Measurements from ENCODE around the gene HNRNPC.
"Not testable (repeated sequence)": the region's sequence is repeated elsewhere in the genome, so short reads cannot be mapped to it uniquely, and the experiment has no call there.

Gene HNRNPC

DNA sequence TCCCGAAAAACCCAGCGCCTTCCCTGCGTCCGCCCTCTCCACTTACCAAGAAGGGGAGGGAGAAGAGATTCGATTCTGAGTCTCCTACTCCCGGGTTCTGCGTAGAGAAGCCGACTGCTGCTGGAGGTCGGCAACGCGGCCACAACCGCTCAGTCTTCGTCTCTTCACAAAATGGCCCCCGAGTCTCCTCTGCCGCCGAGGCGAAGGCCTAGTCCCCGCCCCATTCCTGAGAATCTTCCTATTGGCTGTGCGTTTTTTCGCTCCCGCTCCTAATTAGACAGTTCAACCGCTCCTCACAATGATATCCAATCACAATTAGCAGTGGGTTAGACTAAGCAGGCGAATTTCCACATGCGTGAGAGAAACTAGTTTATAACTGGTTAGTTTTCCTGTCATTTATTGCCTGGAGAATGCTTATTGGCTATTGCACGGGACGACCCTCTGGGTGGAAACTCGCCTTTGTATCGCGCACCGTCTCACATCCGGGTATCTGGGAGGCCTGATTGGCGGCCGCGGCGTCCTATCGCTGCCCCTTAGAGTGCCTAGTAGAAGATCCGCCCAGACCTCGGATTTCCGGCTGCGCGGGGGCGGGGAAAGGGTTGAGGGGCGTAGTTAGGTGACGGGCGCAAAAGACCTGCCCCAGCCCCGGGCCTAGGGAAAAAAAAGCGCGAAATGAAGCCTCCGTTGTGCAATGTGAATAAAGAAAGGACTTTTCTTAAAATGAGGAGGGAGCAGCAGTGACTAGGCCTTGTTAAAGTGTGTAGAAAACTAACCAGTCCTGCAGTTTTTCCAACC, at the start of gene HNRNPC:
HNRNPC (minus strand) TSS at position 191 of the 795 bp plus-strand sequence. CDS start 35,249 bp downstream, outside the sequence.
- DNase-seq (ENCODE audit: low read depth in 2 of 2): peak; percentile 100

DNA sequence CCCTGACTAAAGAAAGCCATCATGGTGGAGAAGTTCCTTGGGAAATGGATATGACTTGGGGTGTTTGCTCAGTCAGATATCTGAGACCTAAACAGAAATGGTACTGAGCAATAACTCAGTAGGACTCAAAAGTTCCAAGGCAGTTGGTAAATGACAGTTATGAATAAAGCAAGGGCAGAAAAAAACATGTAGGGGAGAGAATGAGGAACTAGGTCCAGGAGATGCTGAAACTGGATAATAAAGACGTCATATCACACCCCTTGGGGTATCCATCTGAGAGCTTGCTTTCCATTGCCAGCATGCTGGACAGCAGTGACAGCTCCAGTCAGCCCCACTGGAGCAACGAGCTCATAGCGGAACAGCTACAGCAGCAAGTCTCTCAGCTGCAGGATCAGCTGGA, 48.2 kb upstream of the HNRNPC start:
- DNase-seq (ENCODE audit: low read depth in 2 of 2): no peak

DNA sequence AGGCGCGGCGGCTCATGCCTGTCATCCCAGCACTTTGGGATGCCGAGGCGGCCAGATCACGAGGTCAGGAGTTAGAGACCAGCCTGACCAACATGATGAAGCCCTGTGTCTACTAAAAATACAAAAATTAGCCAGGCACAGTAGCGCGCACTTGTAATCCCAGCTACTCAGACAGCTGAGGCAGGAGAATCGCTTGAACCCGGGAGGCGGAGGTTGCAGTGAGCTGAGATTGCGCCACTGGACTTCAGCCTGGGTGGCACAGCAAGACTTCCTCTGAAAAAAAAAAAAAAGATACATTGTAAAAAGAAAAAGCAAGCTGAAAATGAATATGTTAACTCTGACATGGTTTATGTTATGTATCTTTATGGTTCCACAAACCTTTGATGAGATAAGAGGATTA, 44.3 kb upstream of the HNRNPC start:
- DNase-seq (ENCODE audit: low read depth in 2 of 2): no peak

DNA sequence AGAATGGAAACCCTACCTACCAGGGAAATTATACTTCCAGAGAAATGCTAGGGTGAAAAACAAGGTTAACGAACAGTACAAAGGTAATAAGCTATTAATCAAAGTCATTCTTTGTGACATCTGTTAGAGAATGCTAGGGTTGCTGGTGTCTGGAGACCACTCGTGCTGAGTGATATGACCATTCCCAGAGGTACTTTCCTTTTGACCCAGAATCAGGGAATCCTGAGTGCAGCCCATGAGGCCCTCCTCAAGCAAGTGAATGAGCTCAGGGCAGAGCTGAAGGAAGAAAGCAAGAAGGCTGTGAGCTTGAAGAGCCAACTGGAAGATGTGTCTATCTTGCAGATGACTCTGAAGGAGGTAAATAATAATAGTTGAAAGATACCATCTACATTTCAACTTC, 42.4 kb upstream of the HNRNPC start:
- DNase-seq (ENCODE audit: low read depth in 2 of 2): no peak

DNA sequence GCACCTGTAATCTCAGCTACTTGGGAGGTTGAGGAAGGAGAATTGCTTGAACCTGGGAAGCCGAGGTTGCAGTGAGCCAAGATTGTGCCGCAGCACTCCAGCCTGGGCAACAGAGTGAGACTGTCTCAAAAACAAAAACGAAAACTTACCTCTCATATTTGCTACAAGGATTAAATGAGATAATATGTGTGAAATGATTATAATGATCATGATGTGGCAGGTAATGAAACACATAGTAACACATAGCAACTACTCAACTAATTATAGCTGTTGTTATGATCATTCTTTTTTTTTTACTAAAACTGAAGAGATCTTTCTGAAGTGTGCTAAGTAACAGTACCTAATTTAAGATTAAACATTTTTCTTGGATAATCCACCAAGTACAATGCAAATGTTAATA, 40.7 kb upstream of the HNRNPC start:
- DNase-seq (ENCODE audit: low read depth in 2 of 2): no peak

DNA sequence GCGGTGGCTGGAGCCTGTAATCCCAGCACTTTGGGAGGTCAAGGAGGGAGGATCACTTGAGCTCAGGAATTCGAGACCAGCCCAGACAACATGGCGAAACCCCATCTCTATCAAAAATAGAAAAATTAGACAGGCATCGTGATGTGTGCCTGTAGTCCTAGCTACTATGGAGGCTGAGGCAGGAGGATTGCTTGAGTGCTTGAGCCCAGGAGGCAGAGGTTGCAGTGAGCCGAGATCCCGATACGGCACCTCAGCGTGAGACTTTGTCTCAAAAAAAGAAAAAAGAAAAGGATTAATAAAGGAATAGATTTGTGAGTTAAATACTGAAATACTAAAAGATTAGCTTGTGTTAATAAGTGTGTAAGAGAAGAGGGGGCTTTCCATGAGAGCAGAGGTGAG, 40.0 kb upstream of the HNRNPC start:
- no peak for DNase-seq (ENCODE audit: low read depth in 2 of 2)

DNA sequence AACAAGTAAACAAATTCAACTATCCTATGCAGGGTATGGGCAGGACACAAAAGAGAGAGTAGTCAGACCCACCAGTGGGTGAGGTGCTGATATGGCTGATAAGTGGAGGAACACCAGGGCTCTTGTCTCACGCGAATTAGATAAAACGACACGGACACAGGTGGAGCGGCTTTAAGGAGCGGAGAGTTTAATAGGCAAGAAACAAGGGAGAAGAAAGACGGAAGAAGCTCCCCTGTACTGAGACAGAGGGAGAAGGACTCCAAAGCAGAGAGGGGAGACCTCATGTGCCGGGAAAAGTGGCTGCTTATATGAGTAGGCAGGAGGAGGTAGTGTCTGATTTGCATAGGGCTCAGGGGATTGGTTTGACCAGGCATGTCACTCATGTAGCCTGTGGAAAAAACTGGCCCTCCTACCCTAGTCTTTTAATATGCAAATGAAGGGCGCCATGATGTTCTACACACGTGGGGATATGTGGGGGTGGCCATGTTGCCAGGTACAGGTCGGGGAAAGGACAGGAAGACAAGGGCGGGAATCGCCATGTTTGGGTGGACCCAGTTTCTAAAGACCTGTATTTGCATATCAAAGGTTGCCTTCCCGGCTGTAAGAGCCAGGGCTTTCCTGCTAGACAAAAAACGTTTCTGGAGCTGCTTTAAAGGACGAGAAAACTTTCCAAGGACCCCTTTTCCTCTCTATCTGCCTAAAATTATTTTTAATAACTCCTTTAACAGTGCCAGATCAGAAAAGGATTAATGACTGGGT, 39.4 kb upstream of the HNRNPC start:
- DNase-seq (ENCODE audit: low read depth in 2 of 2): peak; percentile 76 to 79

DNA sequence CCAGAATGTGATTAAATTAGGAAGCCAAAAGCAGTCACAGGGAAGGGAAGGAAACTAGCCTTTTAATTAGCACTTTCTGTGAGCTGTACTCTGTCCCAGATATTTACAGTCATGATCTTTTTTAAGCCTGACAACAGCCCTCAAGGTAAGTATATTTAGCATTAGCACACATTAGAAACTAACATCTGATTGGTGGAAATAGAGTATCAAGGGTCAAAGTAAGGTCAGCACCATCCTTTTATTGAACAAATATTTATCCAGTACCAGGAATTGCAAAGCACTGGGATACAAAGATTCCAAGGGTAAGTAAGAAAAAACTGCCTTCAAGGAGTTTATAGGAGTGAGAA, 38.9 kb upstream of the HNRNPC start:
- DNase-seq (ENCODE audit: low read depth in 2 of 2): no peak

DNA sequence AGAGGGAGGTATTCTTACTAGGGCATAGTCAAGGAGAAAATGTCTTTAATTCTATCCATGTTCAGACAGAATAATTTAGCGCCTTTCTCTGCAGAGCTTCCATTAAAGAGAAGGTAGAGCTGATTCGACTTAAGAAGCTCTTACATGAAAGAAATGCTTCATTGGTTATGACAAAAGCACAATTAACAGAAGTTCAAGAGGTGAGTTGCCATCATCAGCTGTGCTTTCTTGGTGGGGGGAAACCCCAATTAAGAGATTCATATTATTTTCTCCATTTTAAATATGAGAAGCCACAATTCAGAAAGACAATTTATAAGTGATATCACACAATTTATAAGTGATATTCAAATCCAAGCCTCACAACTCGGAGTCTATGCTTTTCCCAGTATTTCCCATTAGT, 38.4 kb upstream of the HNRNPC start:
- DNase-seq (ENCODE audit: low read depth in 2 of 2): no peak

DNA sequence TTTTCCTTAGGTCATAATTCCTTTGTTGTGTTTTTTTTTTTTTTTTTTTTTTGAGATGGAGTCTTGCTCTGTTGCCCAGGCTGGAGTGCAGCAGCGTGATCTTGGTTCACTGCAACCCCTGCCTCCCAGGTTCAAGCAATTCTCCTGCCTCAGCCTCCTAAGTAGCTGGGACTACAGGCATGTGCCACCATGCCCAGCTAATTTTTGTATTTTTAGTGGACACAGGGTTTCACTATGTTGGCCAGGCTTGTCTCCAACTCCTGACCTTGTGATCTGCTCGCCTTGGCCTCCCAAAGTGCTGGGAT, 33.5 kb upstream of the HNRNPC start:
- not testable (repeated sequence) for DNase-seq (ENCODE audit: low read depth in 2 of 2)

DNA sequence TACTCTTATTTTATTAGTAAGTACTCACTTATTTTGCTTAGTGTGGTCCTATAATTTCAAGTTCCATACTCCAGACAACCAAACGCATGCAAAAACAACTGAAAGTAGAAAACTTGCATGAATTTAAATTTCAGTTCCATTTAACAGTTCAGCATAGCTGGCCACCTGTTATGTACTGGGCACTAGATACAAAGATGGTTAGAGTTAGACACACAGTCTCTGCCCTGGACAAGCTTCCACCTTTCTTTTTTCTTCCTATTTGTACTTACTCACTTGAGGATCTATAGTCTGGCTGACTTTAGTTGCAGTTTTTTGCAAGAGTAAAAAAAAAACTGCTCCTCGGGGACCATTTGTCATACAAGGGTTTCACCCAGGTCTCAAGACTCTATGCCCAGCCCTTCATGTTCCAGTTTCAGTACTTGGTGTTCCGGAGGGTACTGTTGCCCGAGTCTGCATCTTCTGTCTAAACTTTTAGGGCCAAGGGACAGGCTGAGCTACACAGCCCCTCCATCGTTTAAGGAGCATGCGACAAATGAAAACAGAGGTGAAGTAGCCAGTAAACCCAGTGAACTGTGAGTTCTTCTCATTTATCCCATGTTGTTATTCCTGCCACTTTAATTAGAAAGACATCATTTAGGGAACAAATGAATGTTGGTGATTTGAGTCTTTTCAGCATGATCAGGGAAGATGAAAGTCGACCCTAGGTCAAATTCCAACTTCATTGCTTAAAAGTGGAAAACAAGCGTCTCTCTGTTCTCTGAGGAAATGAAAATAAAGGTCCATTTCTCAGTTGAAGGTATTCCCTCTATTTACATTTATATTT, 33.0 kb upstream of the HNRNPC start:
- DNase-seq (ENCODE audit: low read depth in 2 of 2): no peak

DNA sequence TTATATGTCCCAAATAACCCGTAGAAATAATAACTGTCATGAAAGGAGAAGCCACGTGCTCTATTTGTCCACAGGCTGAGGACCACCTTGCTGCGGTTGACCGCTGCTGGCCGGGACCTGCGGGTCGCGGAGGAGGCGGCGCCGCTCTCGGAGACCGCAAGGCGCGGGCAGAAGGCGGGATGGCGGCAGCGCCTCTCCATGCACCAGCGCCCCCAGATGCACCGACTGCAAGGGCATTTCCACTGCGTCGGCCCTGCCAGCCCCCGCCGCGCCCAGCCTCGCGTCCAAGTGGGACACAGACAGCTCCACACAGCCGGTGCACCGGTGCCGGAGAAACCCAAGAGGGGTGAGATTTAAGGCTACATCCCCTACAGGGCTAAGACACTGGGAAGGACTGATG, 31.6 kb upstream of the HNRNPC start:
- DNase-seq (ENCODE audit: low read depth in 2 of 2): no peak

DNA sequence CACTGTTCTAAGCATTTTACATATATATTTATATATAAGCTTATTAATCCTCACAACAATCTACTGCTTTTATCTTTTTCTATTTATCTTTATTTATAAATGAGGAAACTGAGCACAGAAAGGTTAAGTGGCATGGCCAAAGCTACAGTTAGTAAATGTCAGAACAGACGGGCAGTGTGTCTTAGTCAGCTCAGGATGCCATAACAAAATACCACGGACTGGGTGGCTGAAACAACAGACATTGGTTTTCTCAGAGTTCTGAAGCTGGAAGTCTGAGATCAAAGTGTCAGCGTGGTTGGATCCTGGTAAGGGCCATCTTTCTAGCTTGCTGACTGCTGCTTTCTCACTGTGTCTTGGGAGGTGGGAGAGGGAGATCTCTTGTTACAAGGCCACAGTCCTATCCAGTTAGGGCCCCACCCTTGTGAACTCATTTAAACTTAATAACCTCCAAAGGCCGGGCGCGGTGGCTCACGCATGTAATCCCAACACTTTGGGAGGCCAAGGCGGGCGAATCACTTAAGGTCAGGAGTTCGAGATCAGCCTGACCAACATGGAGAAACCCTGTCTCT, 30.4 kb upstream of the HNRNPC start:
- no peak for DNase-seq (ENCODE audit: low read depth in 2 of 2)

DNA sequence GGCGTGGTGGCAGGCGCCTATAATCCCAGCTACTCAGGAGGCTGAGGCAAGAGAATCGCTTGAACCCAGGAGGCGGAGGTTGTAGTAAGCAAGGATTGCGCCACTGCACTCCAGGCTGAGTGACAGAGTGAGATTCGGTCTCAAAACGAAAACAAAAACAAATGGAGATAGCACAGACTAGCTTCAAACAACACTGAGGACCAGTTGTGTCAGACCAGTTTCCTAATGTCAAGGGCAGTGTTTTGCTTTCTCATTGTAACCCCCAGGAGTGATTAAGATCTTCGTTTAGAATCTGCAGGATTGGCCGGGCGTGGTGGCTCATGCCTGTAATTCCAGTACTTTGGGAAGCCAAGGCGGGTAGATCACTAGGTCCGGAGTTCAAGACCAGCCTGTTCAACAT, 29.1 kb upstream of the HNRNPC start:
- no peak for DNase-seq (ENCODE audit: low read depth in 2 of 2)

DNA sequence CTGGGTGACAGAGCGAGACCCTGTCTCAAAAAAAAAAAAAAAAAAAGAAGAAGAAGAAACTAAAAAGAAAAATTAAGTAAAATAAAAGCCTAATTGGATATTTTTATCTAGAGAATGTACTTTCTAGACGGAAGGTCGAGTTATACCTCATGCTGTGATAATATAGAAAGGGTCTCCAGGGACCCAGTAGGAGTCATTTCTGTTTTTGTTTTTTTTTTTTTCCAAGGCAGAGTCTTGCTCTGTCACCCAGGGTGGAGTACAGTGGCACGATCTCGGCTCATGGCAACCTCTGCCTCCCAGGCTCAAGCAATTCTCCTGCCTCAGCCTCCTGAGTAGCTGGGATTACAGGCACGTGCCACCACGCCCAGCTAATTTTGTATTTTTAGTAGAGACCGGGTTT, 24.8 kb upstream of the HNRNPC start:
- DNase-seq (ENCODE audit: low read depth in 2 of 2): not testable (repeated sequence)

DNA sequence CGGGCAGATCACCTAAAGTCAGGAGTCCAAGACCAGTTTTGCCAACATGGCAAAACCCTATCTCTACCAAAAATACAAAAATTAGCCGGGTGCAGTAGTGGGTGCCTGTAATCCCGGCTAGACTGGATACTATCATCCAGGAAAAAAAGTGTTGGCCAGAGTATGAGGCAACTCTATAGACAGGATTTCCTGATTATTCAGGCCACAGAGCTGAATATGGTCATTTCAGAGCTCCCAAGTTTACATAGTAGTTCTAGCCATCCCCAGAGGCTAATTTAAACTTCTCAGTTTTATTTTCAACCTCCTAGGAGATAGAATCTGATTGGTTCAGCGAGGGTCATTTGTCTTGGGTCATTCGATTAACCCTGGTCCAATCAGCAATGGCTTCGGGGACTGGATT, 17.9 kb upstream of the HNRNPC start:
- no peak for DNase-seq (ENCODE audit: low read depth in 2 of 2)

DNA sequence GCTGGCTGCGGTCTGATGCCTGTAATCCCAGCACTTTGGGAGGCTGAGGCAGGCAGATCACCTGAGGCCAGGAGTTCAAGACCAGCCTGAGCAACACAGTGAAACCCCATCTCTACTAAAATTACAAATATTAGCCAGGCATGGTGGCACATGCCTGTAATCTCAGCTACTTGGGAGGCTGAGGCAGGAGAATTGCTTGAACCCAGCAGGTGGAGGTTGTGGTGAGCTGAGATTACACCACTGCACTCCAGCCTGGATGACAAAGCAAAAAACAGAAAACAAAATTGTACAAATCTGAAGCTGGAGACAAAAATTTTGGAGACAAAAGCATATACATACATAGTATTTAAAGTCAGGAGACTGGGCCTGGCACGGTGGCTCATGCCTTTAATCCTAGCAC, 17.3 kb upstream of the HNRNPC start:
- DNase-seq (ENCODE audit: low read depth in 2 of 2): not testable (repeated sequence)

DNA sequence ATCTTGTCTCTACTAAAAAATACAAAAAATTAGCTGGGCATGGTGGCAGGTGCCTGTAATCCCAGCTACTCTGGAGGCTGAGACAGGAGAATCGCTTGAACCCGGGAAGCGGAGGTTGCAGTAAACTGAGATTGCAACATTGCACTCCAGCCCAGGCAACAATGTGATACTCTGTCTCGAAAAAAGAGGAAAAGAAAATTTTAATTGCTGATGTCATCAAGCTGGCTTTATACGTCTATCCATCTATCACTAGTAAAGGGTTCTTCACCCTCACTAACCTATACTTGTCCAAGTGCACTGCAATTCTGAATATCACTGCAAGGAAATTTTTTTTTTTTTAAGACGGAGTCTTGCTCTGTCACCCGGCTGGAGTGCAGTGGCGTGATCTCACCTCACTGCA, 12.7 kb upstream of the HNRNPC start:
- not testable (repeated sequence) for DNase-seq (ENCODE audit: low read depth in 2 of 2)

DNA sequence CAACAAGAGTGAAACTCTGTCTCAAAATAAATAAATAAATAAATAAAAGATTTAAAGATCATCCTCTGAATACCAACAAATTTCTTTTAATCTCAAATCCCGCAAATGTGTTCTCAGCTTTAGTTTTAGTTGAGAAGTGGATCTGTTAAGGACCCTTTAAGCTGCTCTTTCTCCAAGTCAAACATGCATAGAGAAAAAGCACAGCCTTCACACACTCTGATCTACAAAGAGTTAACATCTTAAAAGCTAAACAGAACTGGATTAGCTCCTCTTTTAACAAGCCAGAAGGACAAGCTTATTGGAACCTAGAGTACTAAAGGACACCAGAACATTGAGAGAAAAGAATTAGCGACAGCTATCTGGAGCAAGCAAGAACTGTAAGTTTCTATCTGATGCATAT, 10.5 kb upstream of the HNRNPC start, which contains the start of gene RPGRIP1:
RPGRIP1 (plus strand) TSS at position 301 of the 400 bp plus-strand sequence. CDS start 7,894 bp downstream, outside the sequence.
- DNase-seq (ENCODE audit: low read depth in 2 of 2): no peak

DNA sequence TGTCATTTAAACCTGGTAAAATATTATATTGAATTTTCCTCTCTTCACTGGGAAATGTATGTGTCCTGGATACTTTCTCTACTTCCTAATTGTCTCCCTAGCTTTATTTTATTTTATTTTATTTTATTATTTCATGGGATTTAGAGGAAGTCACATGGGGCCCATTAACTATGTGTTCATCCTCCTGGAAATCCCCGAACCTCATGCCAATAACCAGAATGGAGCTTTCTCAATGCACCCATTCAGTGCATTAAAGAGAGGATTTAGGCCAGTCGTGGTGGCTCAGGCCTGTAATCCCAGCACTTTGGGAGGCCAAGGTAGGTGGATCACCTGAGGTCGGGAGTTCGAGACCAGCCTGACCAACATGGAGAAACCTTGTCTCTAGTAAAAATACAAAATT, 9.4 kb upstream of the HNRNPC start:
- DNase-seq (ENCODE audit: low read depth in 2 of 2): no peak

DNA sequence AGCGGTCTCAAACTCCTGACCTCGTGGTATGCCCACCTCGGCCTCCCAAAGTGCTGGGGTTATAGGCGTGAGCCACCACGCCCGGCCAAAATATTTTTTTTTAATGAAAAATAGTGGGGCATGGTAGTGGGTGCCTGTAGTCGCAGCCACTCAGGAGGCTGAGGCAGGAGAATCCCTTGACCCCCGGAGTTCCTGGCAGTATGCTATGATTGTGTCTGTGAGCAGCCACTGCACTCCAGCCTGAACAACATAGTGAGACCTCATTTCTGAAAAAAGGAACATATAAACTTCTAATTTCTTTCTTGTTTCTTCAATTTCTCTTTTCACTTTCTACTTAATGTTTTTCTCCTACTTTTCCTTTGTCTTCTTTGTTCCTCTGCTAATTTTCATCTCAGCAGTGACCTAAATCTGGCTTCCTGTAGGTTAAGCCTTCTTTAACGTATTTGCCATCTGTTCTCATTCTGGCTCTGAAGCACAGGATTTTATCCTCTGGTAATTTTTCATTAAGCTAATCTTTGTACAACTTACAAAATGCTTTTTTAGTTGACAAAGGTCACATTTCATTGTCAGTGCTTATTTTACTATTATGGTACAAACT, 6.1 kb upstream of the HNRNPC start:
- DNase-seq (ENCODE audit: low read depth in 2 of 2): no peak

DNA sequence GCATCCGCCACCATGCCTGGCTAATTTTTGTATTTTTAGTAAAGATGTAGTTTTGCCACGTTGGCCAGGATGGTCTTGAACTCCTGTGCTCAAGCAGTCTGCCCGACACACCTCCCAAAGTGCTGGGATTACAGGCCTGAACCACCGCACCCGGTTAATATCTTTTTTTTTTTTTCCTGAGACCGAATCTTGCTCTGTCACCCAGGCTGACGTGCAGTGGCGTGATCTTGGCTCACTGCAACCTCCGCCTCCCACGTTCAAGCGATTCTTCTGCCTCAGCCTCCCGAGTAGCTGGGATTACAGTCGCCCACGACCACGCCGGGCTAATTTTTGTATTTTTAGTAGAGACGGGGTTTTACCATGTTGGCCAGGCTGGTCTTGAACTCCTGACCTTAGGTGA, 3.4 kb upstream of the HNRNPC start:
- not testable (repeated sequence) for DNase-seq (ENCODE audit: low read depth in 2 of 2)

Measured in stimulated activated CD4-positive, alpha-beta T cell treated with anti-CD3 and anti-CD28 coated beads, Interleukin-15, amount 100 ng/mL, for 48 hours (primary cell).